Bone marrow (tissue), 2 donors: Measurements from ENCODE around the gene KLHL29.
A peak's percentile ranks its signal among the peaks of the same experiment; 100 is the strongest.

Experiments used
- DNase-seq, 2 donors: peaks; one replicate each; lab custom pipeline; 2025; lab: John Stamatoyannopoulos, UW

Gene KLHL29

DNA sequence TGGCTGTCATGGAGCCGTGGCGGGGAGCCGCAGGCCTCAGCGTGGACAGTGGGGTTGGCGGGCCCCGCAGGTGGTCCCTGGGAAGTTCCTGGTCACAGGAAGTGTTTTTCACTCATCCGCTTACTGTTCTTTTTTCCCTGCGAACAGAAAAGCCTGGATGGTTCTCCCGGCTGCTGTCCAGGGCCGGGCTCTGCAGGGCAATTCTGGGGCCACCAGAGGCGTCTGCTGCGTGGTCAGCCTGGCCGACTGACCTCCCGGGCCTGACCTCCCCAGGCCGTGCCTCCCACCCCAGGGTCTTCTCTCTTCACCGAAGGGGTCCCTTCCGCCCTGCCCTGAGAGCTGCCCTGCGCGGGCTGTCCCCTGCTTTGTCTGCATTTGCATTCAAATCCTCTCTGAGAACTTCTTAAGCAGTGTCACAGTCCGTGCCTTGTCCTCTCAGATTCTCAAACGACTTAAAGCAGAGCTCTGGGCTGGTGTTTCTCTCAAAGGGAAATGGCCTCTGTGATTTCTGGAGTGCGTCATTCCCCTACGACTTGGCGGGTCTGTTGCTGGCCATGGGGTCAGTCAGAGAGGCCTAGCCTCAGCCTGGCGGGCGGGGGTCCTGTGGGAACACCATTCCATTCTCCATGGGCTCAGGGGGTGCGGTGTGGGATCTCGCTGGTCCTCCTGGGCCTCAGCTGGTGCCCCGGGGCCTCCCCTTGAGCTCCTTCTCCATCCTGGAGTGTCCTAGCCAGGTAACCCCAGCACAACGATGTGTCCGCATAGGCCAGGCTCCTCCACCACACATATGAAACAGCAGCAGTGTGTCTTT lies 38.3 kb downstream of the KLHL29 start:
- DNase-seq: no peak

GRCh38 chr2:23423873-23424680 lies 39.1 kb downstream of the KLHL29 start:
- DNase-seq: no peak

- DNase-seq: no peak
Measured at GRCh38 chr2:23425338-23425871, 40.4 kb downstream of the KLHL29 start.

DNA sequence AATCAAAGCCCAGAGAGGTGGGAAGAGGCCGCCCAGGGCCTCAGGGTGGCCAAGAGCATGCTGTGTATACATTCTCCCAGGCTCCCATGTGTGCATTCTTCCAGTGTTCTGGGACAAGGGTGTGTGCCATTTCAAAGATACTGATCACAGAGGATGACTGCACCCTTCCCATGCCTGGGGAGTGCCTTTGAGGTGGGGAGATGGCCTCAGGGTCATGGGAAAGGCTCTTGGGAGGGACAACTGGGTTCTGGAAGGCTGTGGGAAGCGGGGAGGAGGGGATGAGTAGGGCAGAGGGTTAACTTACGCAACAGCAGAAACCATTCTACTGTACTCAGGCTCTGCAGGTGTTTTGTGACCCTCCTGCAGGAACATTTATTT lies 40.9 kb downstream of the KLHL29 start:
- DNase-seq: no peak

GRCh38 chr2:23426263-23426905 lies 41.4 kb downstream of the KLHL29 start:
- no peak for DNase-seq

DNA sequence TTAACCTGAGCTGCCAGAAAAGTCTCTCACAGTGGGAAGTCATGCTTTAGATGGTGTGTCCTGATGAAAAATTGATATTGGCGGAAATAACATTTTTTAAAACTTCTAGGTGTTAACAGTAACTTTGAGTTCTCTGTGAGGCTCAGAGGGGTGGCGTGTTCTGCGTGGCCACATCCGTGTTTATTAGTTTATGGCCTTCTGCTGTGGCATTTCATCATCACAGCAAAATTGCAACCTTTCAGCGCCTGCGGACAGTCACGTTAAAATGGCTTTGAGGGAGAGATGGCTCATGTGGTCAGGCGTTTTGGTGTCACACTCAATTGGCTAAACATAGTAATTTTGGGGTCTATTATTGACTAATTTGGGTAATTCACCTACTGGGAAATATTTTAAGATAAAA lies 42.4 kb downstream of the KLHL29 start:
- DNase-seq: no peak

- DNase-seq: no peak
Measured at GRCh38 chr2:23427976-23428375, 43.0 kb downstream of the KLHL29 start.

GRCh38 chr2:23429036-23429435 lies 44.1 kb downstream of the KLHL29 start:
- no peak for DNase-seq

DNA sequence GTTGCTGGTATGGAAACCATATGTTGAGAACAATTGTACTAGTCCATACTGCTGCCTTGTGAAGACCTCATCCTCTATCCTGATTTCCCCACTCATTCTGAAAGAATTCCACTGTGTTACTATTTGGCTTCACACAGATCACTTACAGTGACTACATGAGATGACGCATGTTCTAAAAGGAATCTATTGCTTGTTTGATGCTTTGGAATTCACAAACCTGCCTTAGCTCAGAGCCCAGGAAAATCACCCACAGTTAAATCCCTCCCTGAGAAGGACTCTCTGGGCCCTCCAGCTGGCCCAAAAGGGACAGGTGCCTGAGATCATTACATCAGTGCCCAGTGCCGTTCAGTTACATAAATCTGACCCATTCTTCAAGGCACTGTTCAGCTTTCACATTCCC lies 45.3 kb downstream of the KLHL29 start:
- no peak for DNase-seq

DNA sequence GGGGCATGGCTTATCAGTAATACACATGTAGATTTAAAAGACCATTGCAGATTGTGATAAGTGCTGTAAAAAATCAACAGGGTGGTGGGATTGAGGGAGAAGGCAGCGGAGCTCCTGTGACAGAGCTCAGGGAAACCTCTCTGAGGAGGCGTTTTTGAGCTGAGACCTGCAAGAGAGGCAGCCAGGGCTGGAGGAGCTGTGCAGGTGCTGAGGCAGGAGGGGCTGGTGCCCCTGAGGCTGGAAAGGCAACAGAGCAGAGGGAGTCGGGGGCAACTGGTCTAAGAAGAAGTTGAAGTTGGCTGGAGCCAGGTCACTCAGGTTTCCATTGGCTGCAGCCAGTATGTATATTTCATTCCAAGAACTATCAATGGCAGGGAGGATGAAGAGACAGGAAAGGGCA lies 47.6 kb downstream of the KLHL29 start:
- no peak for DNase-seq

DNA sequence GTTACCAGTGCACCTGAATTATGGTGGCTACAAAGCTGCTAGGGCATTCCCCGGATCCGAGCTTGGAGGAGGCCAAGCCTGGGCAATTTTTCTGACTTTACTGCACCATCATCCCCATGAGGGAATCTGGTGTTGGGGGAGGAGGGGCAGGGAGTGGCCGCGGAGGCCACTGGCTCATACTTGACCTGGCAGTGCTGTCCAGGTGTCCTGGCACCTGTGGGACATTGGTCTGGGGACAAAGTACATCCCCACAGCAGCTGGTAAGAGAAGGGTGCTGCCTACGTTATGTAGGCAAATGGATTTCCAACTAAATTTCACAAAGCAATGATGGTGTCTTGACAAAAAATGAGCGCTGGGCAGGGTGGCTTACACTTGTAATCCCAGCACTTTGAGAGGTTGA lies 48.3 kb downstream of the KLHL29 start:
- no peak for DNase-seq

- no peak for DNase-seq
Measured at GRCh38 chr2:23434721-23435121, 49.7 kb downstream of the KLHL29 start.

GRCh38 chr2:23435250-23436035 lies 50.5 kb downstream of the KLHL29 start:
- no peak for DNase-seq

GRCh38 chr2:23436346-23437098 lies 51.5 kb downstream of the KLHL29 start:
- no peak for DNase-seq

DNA sequence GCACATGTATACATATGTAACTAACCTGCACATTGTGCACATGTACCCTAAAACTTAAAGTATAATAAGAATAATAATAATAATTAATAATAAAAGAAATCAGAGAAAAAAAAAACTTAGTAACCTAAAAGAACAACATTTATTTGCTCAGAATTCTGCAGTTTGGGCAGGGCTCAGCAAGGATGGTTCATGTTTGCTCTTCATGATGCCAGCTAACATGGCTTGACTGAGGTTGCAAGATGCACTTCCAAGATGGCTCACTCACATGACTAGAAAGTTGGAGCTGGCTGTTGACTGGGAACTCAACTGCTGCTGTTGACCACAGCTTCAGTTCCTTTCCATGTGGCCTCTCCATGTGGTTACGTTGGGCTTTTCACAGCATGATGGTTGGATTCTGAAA lies 56.4 kb downstream of the KLHL29 start:
- no peak for DNase-seq

DNA sequence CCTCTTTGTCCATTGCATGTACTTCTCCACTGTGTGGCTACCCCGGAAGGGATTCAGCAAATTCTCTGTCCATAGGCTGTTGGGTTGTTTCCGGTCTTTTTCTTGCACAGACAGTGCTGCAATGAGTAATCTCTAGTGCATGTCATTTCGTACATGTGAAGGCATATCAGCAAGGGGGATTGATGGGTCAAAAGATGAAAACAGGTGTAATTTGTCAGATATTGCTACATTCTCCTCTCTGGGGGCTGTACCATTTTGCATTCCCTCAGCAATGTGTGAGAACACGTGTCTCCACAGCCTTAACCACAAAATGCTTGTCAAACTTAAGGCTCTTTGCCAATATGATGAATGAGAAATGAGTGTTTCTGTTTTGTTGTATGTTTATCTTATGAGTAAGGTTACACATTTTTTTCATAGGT lies 60.5 kb downstream of the KLHL29 start:
- no peak for DNase-seq

DNA sequence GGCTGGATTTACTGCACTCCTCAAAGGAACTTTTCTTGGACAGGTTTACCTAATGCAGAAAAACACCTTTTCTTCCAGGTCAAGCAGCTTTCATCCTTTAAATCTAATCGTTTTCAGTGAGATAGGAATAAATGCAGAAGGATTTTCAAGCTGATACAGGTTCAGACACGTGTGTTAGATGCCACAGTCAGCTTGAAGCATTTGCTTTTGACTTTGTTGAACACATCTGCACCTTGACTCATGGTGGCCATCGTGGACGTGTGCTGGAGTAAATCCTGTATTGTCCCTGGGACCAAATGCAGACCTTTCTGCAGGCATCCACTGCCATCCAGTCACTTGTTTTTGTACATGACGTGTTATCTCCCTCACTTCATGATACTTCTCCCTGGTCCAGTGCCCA lies 61.9 kb downstream of the KLHL29 start:
- DNase-seq: no peak

DNA sequence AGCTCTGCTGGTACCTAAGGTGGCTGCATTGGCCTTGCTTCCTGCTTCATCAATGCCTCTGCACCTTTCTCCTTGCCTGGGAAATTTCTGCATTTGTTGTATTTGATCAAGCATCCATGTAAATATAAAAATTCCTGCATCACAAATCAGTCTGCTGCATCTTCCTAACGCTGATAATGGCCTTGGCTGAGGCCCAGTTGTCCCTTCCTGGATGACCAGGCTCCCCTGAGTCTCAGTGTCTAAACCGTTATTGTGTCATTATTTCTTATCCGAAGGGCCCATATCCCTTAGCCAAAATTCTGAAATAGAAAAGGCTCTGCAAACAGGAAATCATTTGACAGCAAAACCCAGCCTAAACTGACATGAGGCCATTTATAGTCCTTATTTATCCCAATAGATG lies 62.4 kb downstream of the KLHL29 start:
- no peak for DNase-seq

- no peak for DNase-seq
Measured at GRCh38 chr2:23448906-23449305, 63.9 kb downstream of the KLHL29 start.

GRCh38 chr2:23449413-23449812 lies 64.4 kb downstream of the KLHL29 start:
- peak in 1 of 2 donors; percentile 30 for DNase-seq

DNA sequence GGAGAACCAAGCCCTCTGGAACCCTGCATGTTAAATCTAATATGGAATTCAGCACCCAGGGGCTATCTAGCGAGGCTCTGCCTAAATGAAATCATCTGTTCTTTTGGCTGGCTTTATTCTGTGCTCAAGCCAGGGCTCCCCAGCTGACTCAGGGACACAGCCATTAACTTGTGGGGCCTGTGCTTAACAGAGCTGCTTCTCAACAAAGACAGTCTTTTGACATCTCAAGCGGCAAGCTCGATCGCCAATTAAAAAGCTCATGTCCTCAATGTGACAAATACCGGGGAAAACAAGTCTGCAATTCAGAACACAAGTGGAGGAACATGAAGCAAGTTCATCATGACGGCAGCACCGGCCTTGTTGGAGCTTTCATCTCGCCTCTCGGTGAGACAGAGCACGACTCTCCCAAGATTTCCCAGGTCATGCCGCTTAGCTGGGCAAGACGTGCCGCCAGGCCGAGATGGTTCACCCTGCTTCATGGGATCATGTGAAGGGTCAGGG lies 64.9 kb downstream of the KLHL29 start:
- DNase-seq: no peak
